Measurements from ENCODE around the gene SHMT2. TPM values are rescaled to one million over a fixed set of nuclear protein-coding genes. Genes with fewer than 3 reads are reported as not detected.

Gene SHMT2
- total RNA-seq, 1 donor from 2014 or later: 90.2 TPM

DNA sequence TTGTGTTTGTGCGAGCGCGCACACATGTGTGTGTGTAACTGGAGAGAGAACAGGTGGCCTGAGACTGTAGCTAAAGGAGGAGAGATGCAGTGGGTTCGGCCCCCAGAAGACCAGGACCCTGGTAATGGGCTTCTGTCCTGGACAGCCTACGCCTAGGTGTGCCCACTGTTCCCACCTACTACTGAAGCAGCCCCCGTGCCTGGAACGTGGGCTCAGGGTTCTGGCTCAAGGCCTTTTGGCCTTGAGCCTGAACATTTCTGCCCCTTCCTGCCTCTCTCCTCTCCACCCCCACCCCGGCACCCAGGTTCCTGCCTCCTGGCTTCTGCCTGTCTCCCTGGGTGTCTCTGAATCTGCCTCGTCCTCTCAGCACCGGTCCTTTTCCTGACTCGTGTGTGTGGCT is 14.4 kb upstream of the SHMT2 start:
- H3K79me2 ChIP-seq (ENCODE audit: low read depth): no peaks in the 10 kb centered on the region
- H3K36me3 ChIP-seq: no peaks in the 10 kb centered on the region
- no peak for DNase-seq (ENCODE audit: low spot score)
- Mint-ChIP-seq H3K27ac (no peak overlapping the region), H3K27me3 (ENCODE audit: insufficient read depth, low read depth) (peaks cover 58% of the 10 kb centered on the region), H3K36me3 (peaks cover 4% of the 10 kb centered on the region), H3K4me1 (peaks cover 45% of the 10 kb centered on the region), H3K9me3 (peaks cover 2% of the 10 kb centered on the region), H3K4me3 (peak overlapping the region; percentile 73)
- H3K9ac ChIP-seq: no peak overlapping the region
- H3K4me3 ChIP-seq: no peak overlapping the region
- H3K4me1 ChIP-seq: peaks cover 45% of the 10 kb centered on the region
- H3K9me3 ChIP-seq (ENCODE audit: low read depth): no peaks in the 10 kb centered on the region
- no peak overlapping the region for H2AFZ ChIP-seq (replicated peaks)
- no peak overlapping the region for H3K4me2 ChIP-seq
- H3F3A ChIP-seq (ENCODE audit: low read depth): peaks cover 55% of the 10 kb centered on the region
- no peak overlapping the region for H3K27ac ChIP-seq
- TF ChIP-seq, protein P1, sequence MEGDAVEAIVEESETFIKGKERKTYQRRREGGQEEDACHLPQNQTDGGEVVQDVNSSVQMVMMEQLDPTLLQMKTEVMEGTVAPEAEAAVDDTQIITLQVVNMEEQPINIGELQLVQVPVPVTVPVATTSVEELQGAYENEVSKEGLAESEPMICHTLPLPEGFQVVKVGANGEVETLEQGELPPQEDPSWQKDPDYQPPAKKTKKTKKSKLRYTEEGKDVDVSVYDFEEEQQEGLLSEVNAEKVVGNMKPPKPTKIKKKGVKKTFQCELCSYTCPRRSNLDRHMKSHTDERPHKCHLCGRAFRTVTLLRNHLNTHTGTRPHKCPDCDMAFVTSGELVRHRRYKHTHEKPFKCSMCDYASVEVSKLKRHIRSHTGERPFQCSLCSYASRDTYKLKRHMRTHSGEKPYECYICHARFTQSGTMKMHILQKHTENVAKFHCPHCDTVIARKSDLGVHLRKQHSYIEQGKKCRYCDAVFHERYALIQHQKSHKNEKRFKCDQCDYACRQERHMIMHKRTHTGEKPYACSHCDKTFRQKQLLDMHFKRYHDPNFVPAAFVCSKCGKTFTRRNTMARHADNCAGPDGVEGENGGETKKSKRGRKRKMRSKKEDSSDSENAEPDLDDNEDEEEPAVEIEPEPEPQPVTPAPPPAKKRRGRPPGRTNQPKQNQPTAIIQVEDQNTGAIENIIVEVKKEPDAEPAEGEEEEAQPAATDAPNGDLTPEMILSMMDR (IDR thresholded peaks at IDR 0.05): no peak
- no peak for TF ChIP-seq EZH2 (IDR thresholded peaks at IDR 0.05)
- TF ChIP-seq EZH2phosphoT487 (IDR thresholded peaks at IDR 0.05): no peak
- peaks cover 65% of the 10 kb centered on the region for H4K20me1 ChIP-seq (ENCODE audit: low read depth)
- peaks cover 67% of the 10 kb centered on the region for H3K27me3 ChIP-seq

DNA sequence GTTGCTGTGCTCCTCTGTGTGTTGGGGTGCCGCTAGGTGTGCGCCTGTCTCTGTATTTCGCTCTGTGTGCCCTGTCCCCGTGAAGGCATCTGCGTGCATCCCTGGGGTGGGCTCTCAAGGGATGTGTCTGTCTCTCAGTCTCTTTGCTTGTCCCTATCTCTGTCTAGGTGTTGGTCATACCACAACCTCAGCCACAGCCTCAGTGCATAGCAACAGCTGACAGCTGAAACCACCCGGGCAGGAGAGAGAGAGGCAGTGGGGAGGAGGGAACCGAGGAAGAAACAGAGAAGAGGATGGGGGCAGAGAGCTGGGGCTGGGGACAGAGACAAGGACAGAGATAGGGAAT is 13.9 kb upstream of the SHMT2 start:
- H3K4me1 ChIP-seq: peaks cover 50% of the 10 kb centered on the region
- no peak for DNase-seq (ENCODE audit: low spot score)
- H3K9me3 ChIP-seq (ENCODE audit: low read depth): no peaks in the 10 kb centered on the region
- H3K9ac ChIP-seq: no peak overlapping the region
- H3K79me2 ChIP-seq (ENCODE audit: low read depth): no peaks in the 10 kb centered on the region
- H3K4me2 ChIP-seq: peak overlapping the region; percentile 92
- no peak overlapping the region for H3K27ac ChIP-seq
- peaks cover 47% of the 10 kb centered on the region for H3K4me1 Mint-ChIP-seq
- H3K4me3 Mint-ChIP-seq: peak overlapping the region; percentile 35
- H3K27ac Mint-ChIP-seq: peak overlapping the region; percentile 22
- H3K27me3 ChIP-seq: peaks cover 73% of the 10 kb centered on the region
- no peak overlapping the region for H2AFZ ChIP-seq (replicated peaks)
- H3K4me3 ChIP-seq: no peak overlapping the region
- H3F3A ChIP-seq (ENCODE audit: low read depth): peaks cover 60% of the 10 kb centered on the region
- no peaks in the 10 kb centered on the region for H3K36me3 ChIP-seq
- H4K20me1 ChIP-seq (ENCODE audit: low read depth): peaks cover 70% of the 10 kb centered on the region
- H3K9me3 Mint-ChIP-seq: peaks cover 2% of the 10 kb centered on the region
- peaks cover 61% of the 10 kb centered on the region for H3K27me3 Mint-ChIP-seq (ENCODE audit: insufficient read depth, low read depth)
- peak; percentile 89 for TF ChIP-seq EZH2 (IDR thresholded peaks at IDR 0.05)
- TF ChIP-seq, protein P1 (IDR thresholded peaks at IDR 0.05): no peak
- peak; percentile 6 for TF ChIP-seq EZH2phosphoT487 (IDR thresholded peaks at IDR 0.05)
- peaks cover 4% of the 10 kb centered on the region for H3K36me3 Mint-ChIP-seq

DNA sequence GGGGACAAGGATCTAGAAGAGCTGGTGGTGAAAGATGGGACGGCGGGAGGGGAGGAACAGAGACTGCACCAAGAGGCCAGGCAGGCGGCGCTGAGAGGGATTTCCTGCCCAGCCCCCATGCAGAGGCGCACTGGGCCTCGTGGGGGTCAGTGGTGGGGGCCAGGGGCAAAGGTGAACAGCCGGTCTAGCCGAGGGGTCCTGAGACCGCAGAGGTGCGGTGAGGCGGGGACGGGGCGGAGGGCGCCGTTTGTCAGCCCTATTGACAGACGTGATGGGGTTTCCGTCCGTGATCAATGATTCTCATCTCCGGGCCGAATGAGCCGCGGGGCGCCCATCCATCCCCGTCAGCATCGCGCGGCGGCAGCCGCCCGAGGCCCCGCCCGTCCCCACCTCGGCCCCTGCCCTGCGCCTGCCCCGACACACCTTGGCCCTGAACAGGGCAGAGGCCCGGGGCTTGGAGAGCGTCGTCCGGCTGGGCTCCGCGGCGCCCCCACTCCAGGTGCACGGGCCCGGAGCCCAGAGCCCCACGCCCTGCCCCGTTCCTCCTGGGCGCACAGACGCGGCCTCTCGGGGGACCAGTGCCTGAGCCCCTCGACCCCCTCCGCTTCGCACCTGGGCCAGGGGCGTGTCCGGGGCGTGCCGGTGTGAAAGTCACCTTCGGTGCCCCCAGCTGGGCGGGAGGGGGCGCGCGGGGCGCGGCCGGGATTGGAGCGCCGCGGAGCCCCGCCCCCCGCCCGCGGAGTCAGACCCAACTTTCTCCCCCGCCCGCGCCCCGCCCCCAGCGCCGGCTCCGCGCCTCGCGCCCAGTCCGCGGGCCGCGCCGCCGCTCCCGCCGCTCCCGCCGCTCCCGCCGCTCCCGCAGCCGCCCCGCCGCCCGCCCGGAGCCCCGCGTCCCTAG is 13.2 kb upstream of the SHMT2 start, which contains the start of gene NXPH4:
NXPH4 (plus strand) TSS at position 781 of the 898 bp plus-strand sequence. CDS start 176 bp downstream, outside the sequence.
- H4K20me1 ChIP-seq (ENCODE audit: low read depth): peaks cover 72% of the 10 kb centered on the region
- H3K4me3 ChIP-seq: peak within 1 kb of the TSS; percentile 52
- Mint-ChIP-seq H3K4me3 (peak within 1 kb of the TSS; percentile 83), H3K36me3 (peaks cover 4% of the 10 kb centered on the region), H3K27ac (peak within 1 kb of the TSS; percentile 22), H3K4me1 (peaks cover 52% of the 10 kb centered on the region), H3K9me3 (peaks cover 5% of the 10 kb centered on the region), H3K27me3 (ENCODE audit: insufficient read depth, low read depth) (peaks cover 67% of the 10 kb centered on the region)
- no peaks in the 10 kb centered on the region for H3K9me3 ChIP-seq (ENCODE audit: low read depth)
- H3K79me2 ChIP-seq (ENCODE audit: low read depth): no peaks in the 10 kb centered on the region
- H3F3A ChIP-seq (ENCODE audit: low read depth): peaks cover 64% of the 10 kb centered on the region
- no peaks in the 10 kb centered on the region for H3K36me3 ChIP-seq
- no peak within 1 kb of the TSS for H2AFZ ChIP-seq (replicated peaks)
- no peak within 1 kb of the TSS for H3K27ac ChIP-seq
- no peak within 1 kb of the TSS for H3K9ac ChIP-seq
- H3K4me2 ChIP-seq: peak within 1 kb of the TSS; percentile 92
- peaks cover 79% of the 10 kb centered on the region for H3K27me3 ChIP-seq
- TF ChIP-seq, protein P1 (IDR thresholded peaks at IDR 0.05): no peak
- TF ChIP-seq EZH2 (IDR thresholded peaks at IDR 0.05) (peak; percentile 77), EZH2phosphoT487 (IDR thresholded peaks at IDR 0.05) (peak; percentile 82)
- peak; percentile 70 for DNase-seq (ENCODE audit: low spot score)
- peaks cover 57% of the 10 kb centered on the region for H3K4me1 ChIP-seq
